H9 (cell line): Measurements from ENCODE around the gene SH3TC1. TPM values are rescaled to one million over a fixed set of nuclear protein-coding genes. Genes with fewer than 3 reads are reported as not detected.

Source experiments
- DNase-seq: peaks from one replicate; pipeline ENCODE4 v3.0.0-alpha.2; 2017
- H2AFZ ChIP-seq: one replicate; pipeline ENCODE4 v1.6.1; 2013; ENCODE audit warnings: mild to moderate bottlenecking, low read length, control low read depth, moderate library complexity
- H2AK5ac ChIP-seq: 2 replicates; pipeline ENCODE4 v1.6.1; 2013; ENCODE audit warnings: low read length, control low read depth, mixed read lengths; ENCODE audit not compliant: insufficient read length
- H2BK120ac ChIP-seq: one replicate; pipeline ENCODE4 v1.6.1; 2013; ENCODE audit warnings: low read depth, mild to moderate bottlenecking, low read length, control low read depth, inconsistent platforms; ENCODE audit not compliant: poor library complexity, severe bottlenecking
- H2BK12ac ChIP-seq: 2 replicates; pipeline ENCODE4 v1.6.1; 2013; ENCODE audit warnings: low read length, control low read depth, mixed read lengths, low read depth; ENCODE audit not compliant: insufficient read length
- H2BK15ac ChIP-seq: 2 replicates; pipeline ENCODE4 v1.6.1; 2013; ENCODE audit warnings: low read depth, low read length, control low read depth
- H2BK20ac ChIP-seq: one replicate; pipeline ENCODE4 v1.6.1; 2013; ENCODE audit warnings: low read depth, mild to moderate bottlenecking, low read length, control low read depth, inconsistent platforms; ENCODE audit not compliant: poor library complexity, severe bottlenecking
- H2BK5ac ChIP-seq: 2 replicates; pipeline ENCODE4 v1.6.1; 2013; ENCODE audit warnings: low read length, control low read depth, mixed read lengths; ENCODE audit not compliant: insufficient read length
- H3K14ac ChIP-seq: 2 replicates; pipeline ENCODE4 v1.6.1; 2013; ENCODE audit warnings: low read length, control low read depth; ENCODE audit not compliant: insufficient read depth
- H3K18ac ChIP-seq: 2 replicates; pipeline ENCODE4 v1.6.1; 2013; ENCODE audit warnings: low read depth, mild to moderate bottlenecking, mixed read lengths, low read length, control low read depth; ENCODE audit not compliant: insufficient read length
- H3K23ac ChIP-seq: 2 replicates; pipeline ENCODE4 v1.6.1; 2013; ENCODE audit warnings: low read length, control low read depth, mixed read lengths, low read depth; ENCODE audit not compliant: insufficient read length
- H3K23me2 ChIP-seq: 2 replicates; pipeline ENCODE4 v1.6.1; 2013; ENCODE audit warnings: low read depth, mild to moderate bottlenecking, mixed read lengths, low read length, control low read depth; ENCODE audit not compliant: insufficient read length, poor library complexity, severe bottlenecking
- H3K27ac ChIP-seq: 2 replicates; pipeline ENCODE4 v1.5.1; 2013; ENCODE audit warnings: low read length, control low read depth, mixed read lengths, low read depth; ENCODE audit not compliant: insufficient read length
- H3K27me3 ChIP-seq: 2 replicates; pipeline ENCODE4 v1.6.1; 2013; ENCODE audit warnings: low read length, control low read depth, inconsistent platforms; ENCODE audit not compliant: insufficient read depth
- H3K4ac ChIP-seq: 2 replicates; pipeline ENCODE4 v1.6.1; 2013; ENCODE audit warnings: low read depth, mild to moderate bottlenecking, control low read depth, inconsistent platforms, low read length, moderate library complexity
- H3K4me1 ChIP-seq: 2 replicates; pipeline ENCODE4 v1.6.1; 2013; ENCODE audit warnings: low read length, control low read depth, inconsistent platforms; ENCODE audit not compliant: insufficient read depth
- H3K4me2 ChIP-seq: 2 replicates; pipeline ENCODE4 v1.6.1; 2013; ENCODE audit warnings: low read length, control low read depth, mixed read lengths; ENCODE audit not compliant: insufficient read length, insufficient read depth
- H3K56ac ChIP-seq: 2 replicates; pipeline ENCODE4 v1.6.1; 2013; ENCODE audit warnings: low read depth, mild to moderate bottlenecking, mixed read lengths, low read length, control low read depth; ENCODE audit not compliant: insufficient read length
- H3K79me1 ChIP-seq: 2 replicates; pipeline ENCODE4 v1.6.1; 2013; ENCODE audit warnings: low read depth, mild to moderate bottlenecking, moderate library complexity, low read length, control low read depth, inconsistent platforms; ENCODE audit not compliant: insufficient read depth, poor library complexity, severe bottlenecking
- H3K79me2 ChIP-seq: 2 replicates; pipeline ENCODE4 v1.6.1; 2013; ENCODE audit warnings: low read length, control low read depth, inconsistent platforms; ENCODE audit not compliant: insufficient read depth
- H3K9ac ChIP-seq: 2 replicates; pipeline ENCODE4 v1.6.1; 2013; ENCODE audit warnings: low read length, control low read depth, mixed read lengths; ENCODE audit not compliant: insufficient read length; ENCODE audit errors: extremely low read depth
- H3K9me3 ChIP-seq: one replicate; pipeline ENCODE4 v1.6.1; 2013; ENCODE audit warnings: low read depth, low read length, inconsistent platforms; ENCODE audit not compliant: control insufficient read depth
- H3T11ph ChIP-seq: one replicate; pipeline ENCODE4 v1.6.1; 2013; ENCODE audit warnings: mild to moderate bottlenecking, low read length, control low read depth, inconsistent platforms
- H4K20me1 ChIP-seq: one replicate; pipeline ENCODE4 v1.6.1; 2013; ENCODE audit not compliant: control insufficient read depth, insufficient read length, insufficient read depth
- H4K5ac ChIP-seq: 2 replicates; pipeline ENCODE4 v1.6.1; 2013; ENCODE audit warnings: low read depth, mild to moderate bottlenecking, mixed read lengths, low read length, control low read depth; ENCODE audit not compliant: insufficient read length
- H4K8ac ChIP-seq: replicated peaks from 2 replicates; pipeline ENCODE4 v1.6.1; 2013; ENCODE audit warnings: low read length, control low read depth, mixed read lengths, low read depth; ENCODE audit not compliant: insufficient read length
- H4K91ac ChIP-seq: 2 replicates; pipeline ENCODE4 v1.6.1; 2013; ENCODE audit warnings: low read depth, mild to moderate bottlenecking, moderate library complexity, mixed read lengths, low read length, control low read depth; ENCODE audit not compliant: insufficient read length
- H3K27ac Mint-ChIP-seq, 3 experiments: 2 replicates in 2 of 3; 3 replicates in 1 of 3; pipeline ENCODE4 v1.8.0; 2020 to 2021; ENCODE audit warnings: mixed read lengths in 3 of 3, mild to moderate bottlenecking in 1 of 3, moderate library complexity in 1 of 3
- H3K27me3 Mint-ChIP-seq: 2 replicates; pipeline ENCODE4 v1.8.0; 2021; ENCODE audit warnings: low read depth, mild to moderate bottlenecking, moderate library complexity, mixed read lengths
- H3K36me3 Mint-ChIP-seq, 3 experiments: 2 replicates in 2 of 3; 3 replicates in 1 of 3; pipeline ENCODE4 v1.8.0; 2020 to 2021; ENCODE audit warnings: low read depth in 3 of 3, mixed read lengths in 3 of 3; ENCODE audit not compliant: insufficient read depth in 1 of 3
- H3K4me1 Mint-ChIP-seq, 2 experiments: 2 replicates each; pipeline ENCODE4 v1.8.0; 2020; ENCODE audit warnings: mixed read lengths in 2 of 2
- H3K4me3 Mint-ChIP-seq, 2 experiments: 2 replicates in 1 of 2; 3 replicates in 1 of 2; pipeline ENCODE4 v1.8.0; 2020 to 2021; ENCODE audit warnings: mild to moderate bottlenecking in 2 of 2, mixed read lengths in 2 of 2, moderate library complexity in 1 of 2
- H3K9me3 Mint-ChIP-seq, 2 experiments: 2 replicates in 1 of 2; 3 replicates in 1 of 2; pipeline ENCODE4 v1.8.0; 2020; ENCODE audit warnings: mild to moderate bottlenecking in 2 of 2, mixed read lengths in 2 of 2, moderate library complexity in 1 of 2
- CTCF ChIP-seq: fragments of 200-600 bp; sonication (generic); conservative IDR thresholded peaks from 3 replicates; pipeline ENCODE4 v1.8.0; 2021; ENCODE audit warnings: antibody characterized with exemption, mild to moderate bottlenecking
- WGBS: extraction: QIAGEN DNeasy Blood & Tissue Kit; methylation state at CpG from one replicate; pipeline ENCODE4 v1.1.7; 2013; ENCODE audit warnings: missing lambda C conversion rate, low lambda C conversion rate, mixed read lengths; ENCODE audit not compliant: insufficient read length; ENCODE audit errors: extremely low coverage; 5-methylcytosine and 5-hydroxymethylcytosine counted together
- total RNA-seq: library from RNA; stranded (reverse); gene quantifications from 2 replicates; pipeline ENCODE4 v1.2.1, GENCODE V29; 2021

Gene SH3TC1
- total RNA-seq, 1 experiment from 2014 or later, result 0.74 TPM

GRCh38 chr4:8203817-8204216, 4.7 kb downstream of the SH3TC1 start:
- Histone ChIP-seq H3K14ac (0 out of 2 replicates have a peak overlapping the region, but pooled peaks have one; percentile 42), H3K23me2 (no peaks in the 10 kb centered on the region), H4K8ac (no peak overlapping the region), H2BK120ac (no peak overlapping the region), H3T11ph (no peak overlapping the region), H2BK12ac (no peak overlapping the region), H4K5ac (no peak overlapping the region), H3K56ac (no peak overlapping the region), H3K4me1 (no peaks in the 10 kb centered on the region), H4K20me1 (no peaks in the 10 kb centered on the region), H3K79me2 (no peaks in the 10 kb centered on the region), H3K9ac (no peak overlapping the region), H3K18ac (no peak overlapping the region), H2BK15ac (no peak overlapping the region), H3K23ac (no peak overlapping the region), H3K4ac (no peak overlapping the region), H2BK5ac (no peak overlapping the region), H2AK5ac (no peak overlapping the region), H3K79me1 (no peaks in the 10 kb centered on the region), H2AFZ (no peak overlapping the region), H3K9me3 (no peaks in the 10 kb centered on the region), H3K27ac (no peak overlapping the region), H3K4me2 (no peak overlapping the region), H2BK20ac (no peak overlapping the region), H3K27me3 (no peaks in the 10 kb centered on the region), H4K91ac (no peak overlapping the region)
- WGBS, result no CpG with 5 or more reads among the region's 10 CpGs
- H3K27me3 Mint-ChIP-seq, result peaks cover 1% of the 10 kb centered on the region
- no peak overlapping the region for H3K27ac Mint-ChIP-seq
- no peaks in the 10 kb centered on the region for H3K9me3 Mint-ChIP-seq
- H3K36me3 Mint-ChIP-seq, result no peaks in the 10 kb centered on the region
- H3K4me3 Mint-ChIP-seq, result no peak overlapping the region
- TF ChIP-seq CTCF, result no peak
- 0 out of 4 replicates have a peak, but pooled peaks cover 0 to under 1% of the 10 kb centered on the region in 2 experiments for H3K4me1 Mint-ChIP-seq
- no peak for DNase-seq
